Measurements from ENCODE around the gene ARL15.

ARL15 gene

DNA sequence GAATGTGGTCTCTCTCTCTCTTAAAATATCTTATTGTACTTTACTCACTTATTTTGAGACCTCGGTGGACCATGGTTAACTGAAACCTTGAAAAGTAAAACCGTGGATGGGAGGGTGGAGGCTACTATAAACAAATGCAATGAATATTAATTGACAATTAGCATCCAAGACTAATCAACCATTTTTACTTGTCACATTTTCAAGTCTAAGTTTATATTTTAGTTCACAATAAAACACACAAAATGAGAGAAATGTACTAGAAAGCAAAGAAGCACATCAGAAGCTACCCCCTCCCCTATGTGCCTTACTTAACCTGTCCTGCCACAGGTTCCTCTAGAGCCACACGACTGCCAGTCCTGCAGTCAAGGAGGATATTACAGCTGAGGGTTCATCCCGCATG lies 4.6 kb downstream of the ARL15 start:
- no peak overlapping the region for H3K27ac Mint-ChIP-seq
- H3K27me3 Mint-ChIP-seq (ENCODE audit: low read depth, poor library complexity), result peaks cover 7% of the 10 kb centered on the region

GRCh38 chr5:54304040-54304439 lies 6.3 kb downstream of the ARL15 start:
- Mint-ChIP-seq H3K36me3 (ENCODE audit: low read depth) (peaks cover 5% of the 10 kb centered on the region), H3K27ac (no peak overlapping the region), H3K9me3 (no peaks in the 10 kb centered on the region), H3K27me3 (ENCODE audit: low read depth, poor library complexity) (peaks cover 6% of the 10 kb centered on the region), H3K4me1 (peaks cover 62% of the 10 kb centered on the region), H3K4me3 (no peak overlapping the region)
- no peak for DNase-seq
- no peak for TF ChIP-seq CTCF (IDR thresholded peaks at IDR 0.05)

More for the DNA sequence above, 4.6 kb downstream of the ARL15 start:
- Mint-ChIP-seq H3K4me1 (peaks cover 60% of the 10 kb centered on the region), H3K9me3 (no peaks in the 10 kb centered on the region), H3K36me3 (ENCODE audit: low read depth) (no peaks in the 10 kb centered on the region), H3K4me3 (no peak overlapping the region)
- TF ChIP-seq CTCF (IDR thresholded peaks at IDR 0.05), result no peak
- DNase-seq, result no peak

GRCh38 chr5:54302267-54302687 lies 8.1 kb downstream of the ARL15 start:
- no peak for DNase-seq
- Mint-ChIP-seq H3K27ac (no peak overlapping the region), H3K4me1 (peaks cover 65% of the 10 kb centered on the region), H3K36me3 (ENCODE audit: low read depth) (peaks cover 5% of the 10 kb centered on the region), H3K4me3 (no peak overlapping the region), H3K27me3 (ENCODE audit: low read depth, poor library complexity) (peaks cover 6% of the 10 kb centered on the region), H3K9me3 (no peaks in the 10 kb centered on the region)
- no peak for TF ChIP-seq CTCF (IDR thresholded peaks at IDR 0.05)

GRCh38 chr5:54301849-54302248 lies 8.5 kb downstream of the ARL15 start:
- DNase-seq, result no peak
- Mint-ChIP-seq H3K27me3 (ENCODE audit: low read depth, poor library complexity) (peaks cover 6% of the 10 kb centered on the region), H3K4me1 (peaks cover 65% of the 10 kb centered on the region), H3K36me3 (ENCODE audit: low read depth) (peaks cover 5% of the 10 kb centered on the region), H3K27ac (peak overlapping the region; percentile 57), H3K4me3 (no peak overlapping the region), H3K9me3 (no peaks in the 10 kb centered on the region)
- no peak for TF ChIP-seq CTCF (IDR thresholded peaks at IDR 0.05)

DNA sequence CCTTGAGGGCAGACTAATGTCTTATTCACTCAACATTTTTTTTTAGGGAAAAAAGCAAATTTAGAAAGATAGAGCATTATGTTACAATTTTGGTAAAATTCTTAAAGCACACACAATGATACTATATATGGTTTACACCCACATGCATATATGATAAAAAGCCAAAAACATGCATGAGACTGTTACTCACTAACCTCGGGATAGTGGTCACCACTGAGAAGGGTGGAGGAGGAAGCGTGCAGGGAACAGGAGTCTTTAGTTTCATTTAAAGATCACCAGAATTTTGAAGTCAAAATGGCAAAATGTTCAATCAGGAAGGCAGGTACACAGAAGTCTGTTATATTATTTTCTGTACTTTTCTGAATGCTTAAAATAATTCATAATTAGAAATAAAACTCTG lies 9.2 kb downstream of the ARL15 start:
- H3K4me3 Mint-ChIP-seq, result no peak overlapping the region
- no peak overlapping the region for H3K27ac Mint-ChIP-seq
- peaks cover 65% of the 10 kb centered on the region for H3K4me1 Mint-ChIP-seq
- H3K9me3 Mint-ChIP-seq, result no peaks in the 10 kb centered on the region
- H3K36me3 Mint-ChIP-seq (ENCODE audit: low read depth), result peaks cover 5% of the 10 kb centered on the region
- no peak for DNase-seq
- H3K27me3 Mint-ChIP-seq (ENCODE audit: low read depth, poor library complexity), result peaks cover 6% of the 10 kb centered on the region
- no peak for TF ChIP-seq CTCF (IDR thresholded peaks at IDR 0.05)

DNA sequence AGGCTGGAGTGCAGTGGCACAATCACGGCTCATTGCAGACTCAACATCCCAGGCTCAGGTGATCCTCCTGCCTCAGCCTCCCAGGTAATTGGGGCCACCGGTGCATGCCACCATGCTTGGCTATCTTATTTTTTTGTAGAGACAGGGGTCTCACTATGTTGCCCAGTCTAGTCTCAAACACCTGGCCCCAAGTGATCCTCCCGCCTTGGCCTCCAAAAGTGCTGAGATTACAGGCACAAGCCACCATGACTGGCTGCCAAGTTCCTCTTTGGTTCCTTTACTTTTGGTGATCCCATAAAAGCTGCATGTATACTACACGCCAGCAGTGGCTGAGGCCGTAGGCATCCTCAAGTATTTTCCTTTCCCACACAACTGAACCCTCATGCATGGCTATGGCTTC lies 11.4 kb downstream of the ARL15 start:
- peaks cover 5% of the 10 kb centered on the region for H3K36me3 Mint-ChIP-seq (ENCODE audit: low read depth)
- TF ChIP-seq CTCF (IDR thresholded peaks at IDR 0.05), result no peak
- no peak overlapping the region for H3K4me3 Mint-ChIP-seq
- H3K4me1 Mint-ChIP-seq, result peaks cover 86% of the 10 kb centered on the region
- peaks cover 6% of the 10 kb centered on the region for H3K27me3 Mint-ChIP-seq (ENCODE audit: low read depth, poor library complexity)
- no peak overlapping the region for H3K27ac Mint-ChIP-seq
- no peak for DNase-seq
- no peaks in the 10 kb centered on the region for H3K9me3 Mint-ChIP-seq

Data from nephron progenitor cell (in vitro differentiated cells).